ENCODE measurements around the gene LRRC8D. TPM values are rescaled to one million over a fixed set of nuclear protein-coding genes. Genes with fewer than 3 reads are reported as not detected.

Gene LRRC8D
- total RNA-seq, 1 experiment from 2014 or later, result 59.0 TPM

DNA sequence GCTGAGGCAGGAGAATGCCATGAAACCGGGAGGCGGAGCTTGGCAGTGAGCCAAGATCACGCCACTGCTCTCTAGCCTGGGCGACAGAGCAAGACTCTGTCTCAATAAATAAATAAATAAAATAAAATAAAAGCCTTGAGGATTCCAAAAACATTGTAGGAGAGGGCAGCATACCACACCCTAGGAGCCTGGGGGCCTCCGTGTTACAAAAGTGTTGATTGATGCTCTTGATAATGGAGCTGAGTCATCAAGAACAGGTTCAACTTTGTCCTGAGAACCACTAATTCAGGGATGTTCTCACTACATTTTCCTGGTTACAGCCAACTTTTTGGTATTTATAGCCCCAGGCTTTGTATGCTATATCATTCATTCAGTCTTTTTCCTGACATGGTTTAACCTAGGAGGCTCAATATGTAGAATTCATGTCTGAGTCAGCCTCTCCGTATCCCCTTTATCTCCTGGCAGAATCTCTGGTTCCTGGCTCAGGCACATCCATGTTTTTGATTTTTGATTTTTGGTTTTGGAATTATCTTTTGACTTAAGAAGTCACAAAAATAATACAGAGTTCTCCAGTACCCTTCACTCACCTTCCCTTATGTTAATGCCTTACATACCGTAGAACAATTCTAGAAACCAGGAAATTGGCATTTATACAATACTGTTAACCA, 69.4 kb downstream of the LRRC8D start:
- no peak for DNase-seq (ENCODE audit: extremely low read depth, low read depth)

DNA sequence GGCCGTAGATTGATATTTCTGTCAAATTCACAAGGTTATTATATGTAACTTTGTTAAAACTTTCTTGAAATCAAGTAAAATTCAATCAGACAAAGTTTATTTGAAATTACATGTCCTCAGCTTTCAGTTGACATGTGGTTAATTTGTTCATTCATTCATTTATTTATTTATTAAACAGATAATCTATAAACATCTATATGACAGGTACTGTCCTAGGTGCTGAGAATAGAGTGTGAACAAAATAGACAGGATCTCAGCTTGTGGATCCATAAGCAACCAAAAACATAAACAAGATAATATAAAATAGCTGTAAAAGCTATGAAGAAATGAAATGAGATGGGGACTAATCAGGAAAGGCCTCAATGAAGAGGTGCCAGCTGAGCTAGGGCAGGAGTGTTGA, 72.0 kb downstream of the LRRC8D start:
- DNase-seq (ENCODE audit: extremely low read depth, low read depth), result no peak

DNA sequence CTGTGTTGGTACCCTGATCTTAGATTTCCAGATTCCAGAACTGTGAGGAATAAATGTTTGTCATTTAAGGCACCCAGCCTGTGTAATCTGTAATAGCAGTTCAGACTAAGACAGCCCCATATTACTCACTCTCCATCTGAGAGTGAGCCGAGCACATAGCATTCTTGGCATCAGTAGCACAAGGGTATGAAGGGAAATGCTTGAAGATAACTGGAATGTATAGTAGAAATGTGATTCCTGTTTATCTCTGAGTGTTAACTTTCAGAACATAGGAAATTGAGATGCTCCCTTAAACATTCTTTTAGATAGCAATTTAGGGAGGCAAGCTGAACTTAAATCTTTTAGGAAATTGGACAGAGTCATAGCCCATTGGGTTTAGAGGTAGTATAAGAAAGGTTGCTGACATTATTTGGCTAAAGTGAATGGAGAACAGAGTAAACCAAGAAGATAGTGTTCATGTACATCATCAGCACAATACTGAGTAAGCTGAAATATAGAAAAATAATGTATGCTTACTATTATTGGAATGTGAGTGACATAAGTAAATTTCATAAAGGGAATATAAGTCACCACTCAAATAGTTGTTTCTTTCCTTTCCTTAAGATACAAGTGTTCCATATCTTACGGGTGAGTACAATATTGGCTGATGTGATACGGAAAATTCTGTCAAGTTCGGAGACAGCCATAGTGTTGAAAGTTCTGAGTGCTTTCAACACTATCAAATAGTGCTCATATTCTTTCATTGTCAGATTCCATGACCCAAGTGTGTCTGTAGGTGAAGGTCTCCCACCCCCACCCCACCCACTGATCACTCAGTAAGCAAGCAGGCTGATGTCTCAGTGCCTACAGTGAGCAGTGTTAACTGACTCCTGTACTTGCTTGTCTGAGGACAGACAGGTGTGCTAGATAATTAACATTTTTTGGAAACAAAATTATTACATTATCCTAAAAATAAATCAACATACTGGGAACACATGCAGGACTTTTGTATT, 73.7 kb downstream of the LRRC8D start:
- DNase-seq (ENCODE audit: extremely low read depth, low read depth), result no peak

DNA sequence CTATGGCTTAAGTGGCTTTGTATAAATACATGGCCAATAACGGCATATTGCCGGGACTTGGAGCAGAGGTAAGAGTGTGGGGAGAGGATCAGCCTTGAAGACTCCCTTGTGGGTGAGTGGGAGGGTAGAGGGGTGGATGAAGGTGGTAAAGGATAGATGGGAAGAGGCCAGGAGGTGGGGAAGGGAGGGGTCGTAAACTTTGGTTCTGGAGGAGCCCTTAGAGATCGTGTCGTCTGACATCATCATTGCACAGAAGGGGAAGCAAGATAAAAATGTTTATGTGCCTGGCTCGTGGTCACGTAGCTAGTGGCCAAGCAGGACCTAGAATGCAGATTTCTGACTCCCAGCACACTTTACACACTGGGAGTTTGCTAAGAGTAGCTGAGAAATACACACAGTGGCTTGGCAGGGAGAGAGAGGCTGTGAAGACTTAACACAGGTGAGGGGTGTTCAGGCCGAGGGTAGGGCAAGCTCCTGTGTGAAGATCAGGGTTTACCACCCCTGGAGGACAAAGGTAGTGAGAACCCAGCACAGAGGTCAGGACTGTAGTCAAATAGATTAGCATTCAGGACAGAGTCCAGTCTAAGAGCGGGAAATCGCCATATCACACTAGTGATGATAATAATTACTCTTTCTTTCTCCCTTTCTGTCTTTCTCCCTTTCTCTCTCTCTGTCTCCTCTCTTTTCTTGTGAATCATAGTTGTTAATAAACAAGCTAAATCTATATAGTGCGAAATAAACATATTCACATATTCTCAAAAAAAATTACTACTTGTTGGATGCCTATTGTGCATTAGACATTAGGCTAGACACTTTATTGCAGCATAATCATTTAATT, 75.5 kb downstream of the LRRC8D start:
- DNase-seq (ENCODE audit: extremely low read depth, low read depth), result no peak

DNA sequence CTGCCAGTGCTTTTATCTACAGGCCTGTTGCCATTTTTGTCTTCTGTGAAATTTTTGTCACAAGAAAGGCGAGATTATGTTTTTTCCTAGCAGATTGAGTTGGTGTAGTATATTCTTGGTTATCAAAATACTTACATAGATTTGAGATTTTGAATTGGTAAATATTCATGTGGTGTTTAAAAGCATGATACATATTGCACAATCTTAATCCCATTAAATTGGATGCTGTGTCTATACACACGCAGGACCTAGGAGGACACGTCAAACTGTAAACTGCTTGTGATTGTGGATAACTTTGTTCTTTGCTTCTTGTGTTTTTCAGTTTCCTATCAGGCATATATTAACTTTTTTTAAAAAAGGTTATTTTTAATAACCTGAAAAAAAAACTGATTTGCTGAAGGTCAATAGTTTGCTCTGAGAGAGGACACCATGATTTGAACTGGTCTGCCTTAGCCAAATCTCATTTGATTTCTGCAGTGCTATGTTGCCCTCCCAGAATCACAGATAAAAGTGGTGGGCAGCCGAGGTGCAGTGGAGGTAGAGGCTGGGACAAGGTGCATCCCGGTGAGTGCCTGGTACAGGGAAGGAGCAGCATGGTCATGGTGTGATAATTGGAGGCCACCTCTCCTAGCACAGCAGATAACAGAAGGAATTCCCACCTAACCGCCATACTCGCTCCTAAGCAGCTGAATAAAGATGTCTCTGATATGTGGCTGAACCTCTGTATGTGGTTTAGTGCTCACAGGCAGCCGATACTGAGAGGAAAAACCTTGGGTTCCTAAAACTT, 76.7 kb downstream of the LRRC8D start:
- DNase-seq (ENCODE audit: extremely low read depth, low read depth), result no peak

DNA sequence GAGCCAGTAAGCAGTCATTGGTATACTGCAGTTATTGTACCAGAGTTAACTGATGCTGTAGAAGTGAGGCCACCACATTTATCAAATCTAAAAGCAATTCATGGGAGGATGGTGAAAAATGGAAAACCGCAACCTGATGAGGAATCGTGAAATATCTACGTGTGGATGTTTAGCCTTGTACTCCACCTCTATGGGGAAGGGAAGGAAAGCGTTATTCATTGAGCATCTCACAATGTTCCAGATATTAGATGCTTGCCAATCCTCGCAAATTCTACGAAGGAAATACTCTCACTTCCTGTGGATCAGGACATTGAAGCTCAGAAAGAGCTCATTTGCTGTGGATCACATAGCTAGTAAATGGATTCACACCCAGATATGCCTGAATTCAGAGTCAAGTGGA, 77.3 kb downstream of the LRRC8D start:
- no peak for DNase-seq (ENCODE audit: extremely low read depth, low read depth)

DNA sequence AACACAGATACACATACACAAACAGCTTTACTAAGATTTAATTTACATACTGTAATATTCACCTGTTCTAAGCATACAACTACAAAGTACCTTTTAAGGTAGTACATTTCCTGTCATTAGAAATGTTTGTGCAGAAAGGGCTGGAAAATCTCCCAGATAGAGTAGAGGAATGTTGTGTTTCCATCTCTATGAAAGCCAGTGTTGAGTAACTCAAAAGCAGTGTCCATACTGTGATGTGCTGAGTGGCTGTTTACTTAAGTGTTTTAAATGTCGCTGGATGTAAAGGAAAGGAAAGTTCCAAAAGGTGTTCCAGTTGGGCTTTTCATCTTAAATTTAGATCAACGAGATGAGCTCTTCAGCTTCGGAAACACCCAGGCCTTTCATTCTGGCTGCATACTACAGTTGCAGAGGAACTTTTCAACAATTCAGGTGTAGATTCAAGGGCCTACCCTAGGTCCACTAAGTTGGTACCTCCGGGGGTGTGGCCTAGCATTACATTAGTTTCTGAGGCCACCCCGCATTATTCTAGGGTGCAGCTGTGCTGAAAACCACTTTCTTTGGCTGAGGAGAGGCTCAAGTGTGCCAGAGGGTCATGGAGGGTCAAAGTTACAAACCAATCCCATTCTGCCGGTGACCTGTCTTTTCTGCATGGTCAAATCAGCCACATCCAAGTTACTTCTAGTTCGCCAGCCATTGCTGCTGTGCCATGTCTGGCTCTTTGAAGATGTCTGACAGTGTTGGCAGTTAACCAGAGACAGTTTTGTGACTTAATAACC, 78.1 kb downstream of the LRRC8D start:
- no peak for DNase-seq (ENCODE audit: extremely low read depth, low read depth)

DNA sequence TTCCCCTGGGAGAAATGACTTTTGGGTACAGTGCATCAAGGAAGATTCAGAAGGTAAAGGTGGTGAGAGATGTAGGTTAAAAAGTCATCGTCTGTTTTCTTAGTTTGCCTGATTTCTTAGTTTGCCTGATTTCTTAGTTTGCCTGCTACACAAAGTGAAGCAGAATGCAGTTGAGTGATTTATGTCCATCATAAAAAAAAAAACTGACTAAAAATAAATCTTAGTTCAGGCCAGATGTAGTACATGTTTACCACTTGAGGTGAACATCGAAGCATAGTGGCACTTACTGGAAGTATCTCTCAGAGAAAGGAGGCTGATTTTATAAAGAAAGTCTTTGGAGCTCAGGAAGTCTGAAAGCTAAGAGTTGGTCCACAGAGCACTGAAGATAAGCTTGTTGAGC, 79.5 kb downstream of the LRRC8D start:
- DNase-seq (ENCODE audit: extremely low read depth, low read depth), result no peak

DNA sequence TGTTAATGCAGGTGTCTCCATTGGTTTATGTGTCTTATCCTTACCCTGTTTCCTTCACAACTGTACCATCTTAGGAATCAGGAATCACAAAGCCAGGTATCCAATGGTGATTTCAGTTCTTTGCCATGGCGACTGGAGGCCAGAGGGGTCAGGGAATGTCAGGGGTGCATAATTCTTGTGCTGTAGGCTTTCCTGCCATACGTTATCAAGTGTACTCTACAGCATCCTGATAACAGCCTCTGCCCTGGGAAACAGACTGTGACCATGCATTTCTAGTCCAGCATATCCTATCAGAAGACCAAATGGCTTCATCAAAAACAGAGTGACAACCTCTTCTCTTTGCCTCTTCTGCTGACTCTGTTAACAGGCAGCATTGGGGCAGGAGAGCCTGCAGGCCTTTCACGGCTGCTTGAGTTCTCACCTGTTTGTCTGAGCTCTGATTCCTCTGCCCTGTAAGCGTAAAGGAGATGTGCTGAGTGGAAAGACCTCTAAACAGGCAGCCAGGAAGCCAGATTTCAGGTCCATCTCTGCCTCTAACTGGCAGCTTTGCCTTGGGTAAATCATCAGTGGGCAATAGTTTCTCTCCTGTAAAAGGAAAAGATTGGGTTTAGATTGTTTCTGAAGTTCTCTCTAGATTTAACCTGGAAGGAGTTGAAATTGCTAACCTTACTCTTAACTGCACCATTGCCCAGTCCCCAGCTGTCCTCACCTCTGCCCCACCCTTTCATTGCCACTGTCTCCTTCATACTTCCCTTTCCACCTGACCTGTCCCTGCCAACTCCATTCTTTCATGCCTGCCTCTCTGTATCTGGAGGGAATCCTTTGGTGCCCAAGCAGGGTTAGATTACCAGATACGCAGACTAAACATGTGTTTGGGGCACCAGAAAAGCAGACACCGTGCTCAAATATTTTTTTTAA, 80.2 kb downstream of the LRRC8D start:
- no peak for DNase-seq (ENCODE audit: extremely low read depth, low read depth)

DNA sequence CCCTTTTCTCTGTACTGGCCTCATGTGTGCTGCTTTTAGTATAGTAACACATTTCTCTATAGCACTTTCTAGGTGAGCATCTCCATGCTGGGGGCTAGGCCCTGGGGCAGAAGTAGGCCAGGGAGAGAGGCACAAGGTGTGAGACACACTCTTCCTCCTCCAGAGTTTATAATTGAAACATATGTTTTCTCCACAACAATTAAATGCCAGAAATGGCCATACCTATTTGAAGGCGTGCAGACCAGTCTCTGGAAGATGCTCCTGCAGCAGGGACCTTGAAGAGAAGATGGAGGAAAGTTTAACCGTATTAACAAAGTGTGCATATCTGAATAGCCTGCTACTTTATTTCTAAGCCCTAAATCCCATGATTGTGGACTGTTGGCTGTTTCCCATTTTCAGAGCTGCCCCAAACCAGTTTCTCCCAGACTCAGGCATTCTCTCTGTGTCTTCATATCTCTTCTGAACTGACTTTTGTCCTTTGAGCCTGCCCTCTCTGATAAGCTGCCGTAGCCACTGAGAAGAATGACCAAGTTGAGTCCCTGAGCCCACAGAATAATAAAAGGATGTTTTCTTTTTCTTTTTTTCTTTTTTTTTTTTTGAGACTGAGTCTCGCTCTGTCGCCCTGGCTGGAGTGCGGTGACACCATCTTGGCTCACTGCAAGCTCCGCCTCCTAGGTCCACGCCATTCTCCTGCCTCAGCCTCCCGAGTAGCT, 81.3 kb downstream of the LRRC8D start:
- DNase-seq (ENCODE audit: extremely low read depth, low read depth), result no peak

DNA sequence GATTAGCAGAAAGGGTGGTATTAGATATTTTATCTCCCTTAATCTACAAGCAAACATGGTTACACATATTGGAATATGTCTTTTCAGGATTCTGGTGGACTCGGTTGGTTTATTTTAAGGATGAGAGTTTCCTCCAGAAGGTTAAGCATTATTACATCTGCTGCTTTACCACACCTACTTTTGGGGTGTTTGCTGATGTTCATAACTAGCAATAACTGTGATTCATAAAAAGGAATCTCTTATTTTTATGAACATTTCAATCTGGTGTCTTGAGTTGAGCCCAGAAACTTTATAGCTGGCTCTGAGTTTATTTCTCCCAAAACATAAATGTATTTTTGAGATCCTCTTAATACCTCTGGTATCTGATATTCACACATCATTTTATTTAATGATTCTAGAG, 82.7 kb downstream of the LRRC8D start:
- DNase-seq (ENCODE audit: extremely low read depth, low read depth), result no peak

DNA sequence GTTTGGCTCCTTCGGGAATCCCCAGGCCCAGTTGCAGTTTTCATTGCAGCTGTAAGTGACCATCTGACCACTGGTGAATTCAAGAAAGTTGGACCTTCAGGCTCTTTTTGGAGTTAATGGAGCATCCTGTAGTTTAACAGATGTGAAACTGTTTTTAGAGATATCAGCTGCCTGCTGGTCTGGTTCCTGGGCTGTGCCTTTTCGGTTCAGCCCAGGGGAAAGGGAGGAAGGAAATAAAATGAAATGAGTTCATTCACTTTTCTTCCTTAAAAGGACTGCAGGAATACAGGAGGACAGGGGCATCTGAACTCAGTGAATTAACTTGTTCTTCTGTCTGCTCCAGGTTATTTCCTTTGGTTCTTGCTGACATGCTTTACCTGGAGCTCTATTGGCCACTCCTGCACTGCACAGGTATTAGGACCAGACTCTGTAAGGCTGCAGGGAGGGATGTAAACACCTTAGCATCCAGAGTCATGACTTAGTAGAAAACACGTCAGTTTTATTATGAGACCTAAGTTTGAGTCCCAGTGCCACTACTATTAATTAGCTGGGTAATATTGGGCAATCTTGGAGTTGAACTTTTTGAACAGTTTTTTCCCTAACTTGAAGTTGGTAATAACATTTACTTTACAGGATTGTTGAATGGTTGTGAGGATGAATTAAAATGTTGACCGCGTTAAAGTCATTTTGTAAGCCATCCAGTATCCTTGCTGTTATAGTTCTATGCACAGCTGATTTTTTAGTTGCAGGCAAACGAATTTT, 83.6 kb downstream of the LRRC8D start:
- DNase-seq (ENCODE audit: extremely low read depth, low read depth), result no peak

DNA sequence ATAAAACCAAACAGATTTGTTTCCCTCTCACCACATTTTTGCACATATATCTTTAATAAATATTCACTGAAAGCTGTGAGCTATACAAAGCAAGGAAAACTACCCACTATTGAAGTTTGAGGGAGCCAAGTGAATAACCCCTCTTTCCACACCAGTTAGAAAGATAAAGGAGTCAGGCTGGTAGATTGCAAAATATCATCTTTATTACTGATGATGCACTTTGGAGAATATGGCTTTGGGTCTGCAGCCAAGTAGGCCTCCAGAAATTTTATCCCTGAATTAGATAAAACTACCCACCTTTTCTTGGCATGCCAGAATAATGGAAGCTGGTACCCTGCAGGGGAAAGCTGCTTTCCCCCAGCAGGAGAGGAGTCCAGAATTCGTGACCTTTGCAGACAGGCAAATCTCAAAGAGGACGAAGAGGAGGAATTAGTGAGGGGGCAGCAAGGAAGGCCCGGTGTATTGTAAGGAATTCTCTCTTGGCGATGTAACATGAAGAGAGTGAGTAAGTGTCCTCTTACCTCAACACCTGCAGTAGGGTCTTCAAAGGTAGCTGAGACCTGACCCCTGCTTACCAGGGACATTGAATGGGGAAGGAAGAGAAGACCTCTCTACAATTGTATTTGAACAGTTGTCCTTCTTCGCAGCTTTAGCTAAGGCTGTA, 84.7 kb downstream of the LRRC8D start:
- DNase-seq (ENCODE audit: extremely low read depth, low read depth), result no peak

DNA sequence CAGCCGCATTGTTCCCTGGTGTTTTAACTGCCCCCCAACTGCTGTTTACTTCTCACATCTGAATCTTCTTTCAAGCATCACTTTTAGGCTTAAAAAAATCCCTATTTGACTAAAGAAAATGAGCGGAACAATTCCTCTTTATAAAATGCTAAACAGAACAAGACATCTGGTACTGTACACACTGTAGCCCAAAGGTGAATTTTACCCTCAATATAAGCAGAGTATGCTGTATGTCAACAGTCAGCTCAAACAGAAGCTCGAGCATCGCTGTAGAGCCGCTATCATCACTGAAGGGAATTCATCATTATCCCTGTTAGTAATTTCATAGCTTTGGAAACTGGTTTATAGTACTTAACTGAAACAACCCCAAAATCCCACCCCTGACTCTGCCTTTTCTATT, 85.3 kb downstream of the LRRC8D start:
- no peak for DNase-seq (ENCODE audit: extremely low read depth, low read depth)

DNA sequence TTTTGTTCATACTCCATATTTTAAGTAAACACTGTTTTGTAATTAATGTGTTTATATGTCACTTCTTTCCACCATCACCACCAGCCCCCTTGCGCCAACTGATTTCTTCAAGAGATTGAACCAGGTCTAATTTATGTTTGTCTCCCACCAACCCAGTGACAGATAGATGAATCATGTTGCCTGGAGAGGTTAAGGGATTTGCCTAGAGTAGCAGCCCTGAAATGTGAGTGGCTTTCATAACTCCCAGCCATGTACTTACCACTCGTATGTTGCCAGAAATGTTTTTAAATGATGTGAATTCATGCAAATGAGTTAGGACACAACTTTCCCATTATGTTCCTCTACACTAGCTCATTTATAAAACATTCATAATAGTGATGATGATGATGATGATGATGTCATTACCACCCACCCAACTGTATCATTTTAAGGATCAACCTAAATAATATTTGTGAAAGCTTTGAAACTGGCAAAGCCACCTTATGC, 86.9 kb downstream of the LRRC8D start:
- DNase-seq (ENCODE audit: extremely low read depth, low read depth), result peak; percentile 21

DNA sequence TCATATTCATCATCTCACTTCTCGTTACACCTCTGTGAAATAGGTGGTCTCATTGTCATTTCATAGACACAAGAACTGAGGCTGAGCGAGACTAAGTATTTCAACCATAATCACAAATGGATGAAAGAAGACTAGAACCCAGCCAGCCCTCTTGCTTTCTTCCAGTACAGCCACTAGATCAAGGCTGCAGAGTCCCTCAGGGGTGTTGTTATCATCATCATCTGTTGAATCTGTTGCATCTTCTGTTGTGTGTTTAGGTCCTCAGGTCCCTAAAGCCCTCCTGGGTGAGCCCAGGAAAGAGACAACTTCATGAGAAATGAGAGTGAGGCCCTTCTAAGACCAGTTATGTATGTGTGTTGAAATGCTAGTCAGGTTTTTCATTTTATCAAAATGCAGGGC, 87.4 kb downstream of the LRRC8D start:
- DNase-seq (ENCODE audit: extremely low read depth, low read depth), result no peak

Data from NCI-H460 (cell line).